Activated T-helper 1 cell treated with anti-CD3 and anti-CD28 coated beads, Interleukin-2, amount 50 U/mL, for 16 hours (primary cell): ENCODE data around the gene SLC39A9.
"Not testable (repeated sequence)": the region's sequence is repeated elsewhere in the genome, so short reads cannot be mapped to it uniquely, and the experiment has no call there.

Source experiments
- DNase-seq, 2 donors: peaks; one replicate each; pipeline ENCODE4 v3.0.0-alpha.2; 2020; ENCODE audit warnings: low read depth in 1 of 2, low spot score in 1 of 2

SLC39A9 gene

GRCh38 chr14:69368381-69368780, 30.1 kb upstream of the SLC39A9 start:
- DNase-seq = no peak

DNA sequence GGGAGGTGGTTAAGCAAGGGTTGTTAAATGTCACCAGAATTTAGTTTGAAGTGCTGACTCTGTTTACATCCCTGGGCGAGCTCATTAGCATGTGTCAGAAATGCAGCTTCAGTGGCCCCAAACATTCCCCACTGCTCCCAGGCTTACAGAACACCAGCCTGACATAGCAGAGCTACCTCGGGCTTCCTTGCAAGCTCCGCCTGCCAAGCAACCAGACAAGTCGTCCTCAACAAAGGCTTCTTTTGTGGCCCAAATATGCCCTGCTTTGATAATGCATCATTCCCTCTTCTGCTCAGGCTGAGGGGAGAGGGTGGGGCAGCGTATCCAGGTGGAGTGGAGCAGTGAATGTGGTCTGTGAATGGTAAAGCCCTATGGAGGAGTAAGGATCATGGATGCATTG, 28.4 kb upstream of the SLC39A9 start:
- no peak for DNase-seq

GRCh38 chr14:69372146-69372545, 26.3 kb upstream of the SLC39A9 start:
- DNase-seq = no peak

DNA sequence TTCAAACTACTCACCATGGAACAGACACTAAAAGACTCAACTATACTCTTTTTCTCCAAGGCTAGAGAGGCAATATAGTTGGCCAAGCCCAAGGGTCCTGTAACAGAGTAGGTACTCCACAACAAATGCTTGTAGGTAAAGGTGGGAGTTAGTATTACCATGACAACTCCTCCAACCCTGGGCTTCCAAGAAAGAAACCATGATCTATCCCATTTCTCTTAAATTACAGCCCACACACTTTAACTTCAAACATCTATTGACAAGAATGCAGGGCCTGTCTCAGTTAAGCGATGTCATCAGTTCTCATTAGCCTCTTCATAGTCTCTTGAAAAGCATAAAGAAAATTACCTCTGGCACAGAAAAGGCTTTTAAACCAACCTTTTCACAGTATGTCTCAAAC, 25.4 kb upstream of the SLC39A9 start:
- DNase-seq = no peak

DNA sequence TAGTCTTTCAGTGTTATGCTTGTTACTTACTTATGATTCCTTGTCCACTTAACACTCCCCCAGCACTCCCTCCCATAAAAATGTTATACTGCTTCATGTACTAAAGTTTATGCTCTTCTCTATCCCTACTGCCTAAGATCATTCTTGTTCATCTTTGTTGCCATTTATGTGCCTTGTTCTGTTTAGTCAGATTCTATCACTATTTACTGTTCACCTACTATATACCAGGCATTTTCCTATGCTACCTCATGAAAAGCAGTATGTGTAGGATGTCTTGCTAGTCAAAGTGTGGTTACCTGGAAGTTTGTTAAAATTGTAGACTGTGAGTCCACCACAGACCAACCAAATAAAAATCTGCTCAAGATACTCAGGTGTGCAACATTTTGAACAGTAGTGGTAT, 24.3 kb upstream of the SLC39A9 start:
- DNase-seq = no peak

- no peak for DNase-seq
Observed at GRCh38 chr14:69375182-69375581, 23.3 kb upstream of the SLC39A9 start.

DNA sequence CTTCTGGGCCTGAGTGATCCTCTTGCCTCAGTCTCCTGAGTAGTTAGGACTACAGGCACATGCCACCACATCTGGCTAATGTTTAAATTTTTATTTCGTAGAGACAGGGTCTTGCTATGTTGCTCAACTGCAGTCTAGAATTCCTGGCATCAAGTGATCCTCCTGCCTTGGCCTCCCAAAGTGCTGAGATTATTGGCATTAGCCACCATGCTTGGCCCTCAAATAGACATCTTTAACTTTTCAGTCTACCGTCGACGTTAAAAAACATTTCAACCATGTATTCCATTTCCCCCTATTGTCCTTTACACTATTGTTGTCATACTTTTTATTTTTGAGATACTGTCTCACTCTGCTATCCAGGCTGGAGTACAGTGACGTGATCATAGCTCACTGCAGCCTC, 22.8 kb upstream of the SLC39A9 start:
- no peak for DNase-seq

DNA sequence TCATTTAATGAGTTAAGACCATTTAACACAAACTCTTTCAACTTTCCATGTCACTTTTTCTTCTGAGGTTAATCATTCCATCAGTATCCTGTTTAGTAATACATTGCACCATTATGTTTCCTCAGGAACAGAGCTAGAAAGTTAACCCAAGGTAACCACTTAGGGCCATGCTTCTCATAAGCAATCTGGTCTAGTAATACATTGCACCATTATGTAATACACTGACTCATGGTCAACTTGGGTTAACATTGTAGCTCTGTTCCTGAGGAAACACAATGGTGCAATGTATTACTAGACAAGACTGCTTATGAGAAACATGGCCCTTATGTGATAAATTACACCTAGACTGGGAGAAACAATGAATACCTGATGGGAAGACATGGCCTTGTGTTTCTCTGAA, 22.1 kb upstream of the SLC39A9 start:
- no peak for DNase-seq

DNA sequence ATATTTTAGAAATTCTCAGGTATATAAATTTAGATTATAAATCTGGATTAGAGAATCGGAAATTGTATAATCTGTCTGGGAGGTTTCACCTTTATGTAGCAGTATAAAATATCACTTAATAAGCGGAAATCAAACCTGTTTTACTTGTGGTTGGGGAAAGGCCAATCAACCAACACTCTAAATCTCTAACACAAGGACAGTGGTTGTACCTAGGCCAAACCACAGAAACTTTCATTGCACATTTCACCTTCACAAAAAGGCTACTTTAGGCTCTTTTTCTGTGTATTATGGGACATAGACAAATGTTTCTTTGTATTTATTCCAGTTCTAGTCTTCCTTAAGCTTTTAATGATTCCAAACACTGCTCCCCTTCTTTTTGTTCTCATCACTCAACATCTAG, 20.2 kb upstream of the SLC39A9 start:
- no peak for DNase-seq

DNA sequence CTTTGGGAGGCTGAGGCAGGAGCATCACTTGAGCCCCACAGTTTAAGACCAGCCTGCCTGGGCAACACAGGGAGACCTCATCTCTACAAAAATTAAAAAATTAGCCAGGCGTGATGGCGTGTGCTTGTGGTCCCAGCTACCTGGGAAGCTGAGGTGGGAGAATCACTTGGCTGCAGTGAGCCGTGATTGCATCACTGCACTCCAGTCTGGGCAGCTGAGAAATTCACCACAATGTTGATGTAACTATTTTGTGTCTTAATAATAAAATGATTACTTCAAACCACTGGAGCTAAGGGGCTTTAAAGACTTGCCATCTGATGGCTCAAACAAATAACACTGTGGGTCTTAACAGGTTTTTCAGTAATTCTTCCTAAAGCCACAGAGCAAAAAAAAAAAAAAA, 11.2 kb upstream of the SLC39A9 start:
- DNase-seq = no peak

DNA sequence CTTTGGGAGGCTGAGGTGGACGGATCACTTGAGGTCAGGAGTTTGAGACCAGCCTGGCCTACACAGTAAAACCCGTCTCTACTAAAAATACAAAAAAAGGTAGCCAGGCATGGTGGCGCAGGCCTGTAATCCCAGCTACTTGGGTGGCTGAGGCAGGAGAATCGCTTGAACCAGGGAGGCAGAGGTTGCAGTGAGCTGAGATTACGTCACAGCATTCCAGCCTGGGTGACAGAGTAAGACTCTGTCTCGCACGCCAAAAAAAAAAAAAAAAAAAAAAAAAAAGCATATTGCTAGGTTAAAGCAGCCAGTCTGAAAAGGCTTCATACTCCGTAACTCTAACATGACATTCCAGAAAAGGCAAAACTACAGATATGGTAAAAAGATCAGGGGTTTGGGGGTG, 7.1 kb upstream of the SLC39A9 start:
- not testable (repeated sequence) for DNase-seq

DNA sequence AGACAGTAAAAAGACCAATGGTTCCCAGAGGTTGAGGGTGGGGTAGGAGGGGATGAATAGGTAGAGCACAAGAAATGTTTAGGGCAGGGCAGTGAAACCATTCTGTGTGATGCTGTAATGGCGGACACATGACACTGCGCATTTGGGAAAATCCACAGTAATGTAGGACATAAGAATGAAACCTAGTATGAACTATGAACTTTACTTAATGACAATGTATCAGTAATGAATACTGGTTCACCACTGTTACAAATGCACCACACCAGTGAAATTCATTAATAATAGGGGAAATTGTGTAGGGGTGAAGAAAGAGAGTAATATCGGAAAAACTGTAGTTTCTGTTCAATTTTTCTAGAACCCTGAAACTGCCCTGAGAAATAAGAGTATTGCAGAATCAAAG, 6.0 kb upstream of the SLC39A9 start:
- DNase-seq = no peak

- DNase-seq = no peak
Observed at GRCh38 chr14:69395929-69396328, 2.6 kb upstream of the SLC39A9 start.

- no peak for DNase-seq
Observed at GRCh38 chr14:69398818-69399210, 322 bp downstream of the SLC39A9 start.

- no peak for DNase-seq
Observed at GRCh38 chr14:69399750-69400149, 1.3 kb downstream of the SLC39A9 start.

DNA sequence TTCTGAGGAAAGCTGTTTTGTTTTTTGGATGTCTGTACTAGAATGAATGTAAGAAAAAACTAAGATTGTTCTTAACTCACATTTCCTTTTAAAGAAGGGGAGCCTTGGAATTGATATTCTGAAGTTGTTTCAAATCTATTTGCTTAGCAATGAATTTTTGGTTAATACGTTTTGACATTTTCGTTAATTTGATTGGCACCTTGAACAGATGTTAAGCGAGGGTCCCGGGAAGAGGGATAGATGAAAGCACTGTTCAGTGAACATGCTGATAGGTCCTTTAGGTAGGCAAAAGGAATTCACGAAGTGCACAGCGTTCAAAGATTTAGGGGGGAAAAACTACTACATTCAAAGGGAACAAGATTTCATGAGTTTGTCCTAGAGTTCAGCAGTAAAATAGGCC, 1.7 kb downstream of the SLC39A9 start:
- no peak for DNase-seq

GRCh38 chr14:69401841-69402240, 3.3 kb downstream of the SLC39A9 start:
- DNase-seq = no peak

DNA sequence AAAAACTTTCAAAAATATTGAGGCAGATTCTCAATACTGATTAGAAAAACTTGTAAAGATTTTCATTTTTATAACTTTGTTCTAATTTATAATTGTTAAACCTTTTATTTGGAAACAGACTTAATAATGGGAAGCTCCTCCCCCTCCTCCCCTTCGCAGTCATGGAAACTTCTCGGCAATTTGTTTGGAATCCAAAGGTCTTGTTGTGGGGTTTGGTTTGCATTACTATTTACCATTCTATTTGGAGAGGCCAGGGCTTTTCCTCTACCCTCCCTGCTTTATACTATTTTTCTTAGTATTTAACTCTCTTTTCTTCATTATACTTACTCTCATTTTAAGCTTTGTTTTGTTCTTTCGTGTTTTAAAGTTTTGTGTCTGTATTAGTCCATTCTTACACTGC, 6.0 kb downstream of the SLC39A9 start:
- no peak for DNase-seq

GRCh38 chr14:69404883-69405282, 6.4 kb downstream of the SLC39A9 start:
- DNase-seq = no peak

GRCh38 chr14:69405762-69406161, 7.3 kb downstream of the SLC39A9 start:
- no peak for DNase-seq

DNA sequence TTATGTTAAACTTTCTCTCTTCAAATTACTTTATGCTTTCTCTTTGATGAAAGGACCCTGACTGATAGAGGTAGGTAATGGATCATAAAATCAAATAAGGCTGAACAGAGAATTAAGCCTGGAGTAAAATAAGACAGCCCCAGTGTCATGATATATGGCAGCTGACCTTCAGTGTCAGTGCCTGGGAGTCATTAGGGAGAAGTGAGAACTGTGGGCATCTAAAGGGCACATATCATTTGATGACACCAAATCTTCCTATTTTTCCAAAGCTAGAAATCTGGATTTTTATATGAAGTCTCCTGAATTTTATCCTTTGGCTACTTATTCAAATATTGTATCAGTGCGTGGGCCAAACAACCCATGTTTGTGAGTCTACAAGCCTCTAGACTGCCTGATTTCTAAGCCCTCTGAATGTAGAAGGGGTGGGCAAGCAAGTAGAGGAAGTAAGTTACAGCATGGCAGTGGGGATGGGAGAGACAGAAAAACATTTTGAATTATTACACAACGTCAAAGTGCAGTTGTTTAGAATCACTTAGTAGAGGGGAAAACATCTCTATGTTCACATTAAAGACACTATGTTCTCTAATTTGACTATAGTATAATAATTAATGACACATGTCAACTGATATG, 10.0 kb downstream of the SLC39A9 start:
- DNase-seq = no peak

DNA sequence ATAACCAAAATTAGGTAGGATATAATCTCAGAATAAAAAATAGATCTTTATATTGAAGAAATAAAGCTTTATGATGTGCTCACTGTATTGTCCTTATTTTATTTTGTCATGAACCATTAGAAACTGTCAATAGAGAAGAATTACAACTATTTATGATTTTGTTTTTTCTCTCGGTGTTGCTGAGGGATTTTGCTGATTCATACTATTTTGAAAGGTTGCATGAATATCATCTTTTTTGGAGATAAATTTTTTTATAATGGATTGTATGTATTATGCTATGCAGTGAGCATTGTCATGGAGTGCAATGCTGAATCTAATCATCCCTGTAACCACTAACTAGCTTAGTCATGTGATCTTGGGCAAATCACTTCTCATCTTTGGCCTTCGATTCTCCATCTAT, 15.0 kb downstream of the SLC39A9 start:
- no peak for DNase-seq

DNA sequence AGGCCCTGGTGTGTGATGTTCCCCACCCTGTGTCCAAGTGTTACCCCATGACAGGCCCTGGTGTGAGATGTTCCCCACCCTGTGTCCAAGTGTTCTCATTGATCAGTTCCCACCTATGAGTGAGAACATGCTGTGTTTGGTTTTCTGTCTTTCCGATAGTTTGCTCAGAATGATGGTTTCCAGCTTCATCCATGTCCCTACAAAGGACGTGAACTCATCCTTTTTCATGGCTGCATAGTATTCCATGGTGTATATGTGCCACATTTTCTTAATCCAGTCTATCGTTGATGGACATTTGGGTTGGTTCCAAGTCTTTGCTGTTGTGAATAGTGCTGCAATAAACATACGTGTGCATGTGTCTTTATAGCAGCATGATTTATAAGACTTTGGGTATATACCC, 17.6 kb downstream of the SLC39A9 start:
- not testable (repeated sequence) for DNase-seq

DNA sequence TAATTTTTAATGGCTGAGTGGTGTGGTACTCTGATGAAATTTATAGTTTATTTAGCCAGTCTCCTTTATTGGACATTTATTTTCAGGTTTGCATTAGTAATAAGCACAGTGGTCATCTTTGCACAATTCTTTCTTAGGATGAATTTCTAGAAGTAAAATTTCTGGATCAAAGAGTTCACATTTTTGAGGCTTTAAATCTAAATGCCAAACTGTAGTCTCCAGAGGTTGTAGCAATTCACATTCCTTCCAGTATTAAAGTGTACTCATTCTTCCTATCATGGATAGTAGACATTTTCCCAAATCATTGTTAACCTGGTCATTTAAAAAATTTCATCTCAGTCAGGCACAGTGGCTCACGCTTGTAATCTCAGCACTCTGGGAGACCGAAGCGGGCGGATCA, 24.8 kb downstream of the SLC39A9 start:
- DNase-seq = no peak
